Measurements from ENCODE around the gene CYP3A7. TPM values are rescaled to one million over a fixed set of nuclear protein-coding genes. Genes with fewer than 3 reads are reported as not detected.

CYP3A7 gene
- 0.14 and 0.46 TPM in 2 replicates for total RNA-seq

GRCh38 chr7:99734987-99735386 is at the start of gene CYP3A7:
TSS of gene CYP3A7 (minus strand) at chr7:99735196. CDS start at chr7:99735093, 103 bp downstream.

GRCh38 chr7:99784007-99784406 is 49.0 kb upstream of the CYP3A7 start, which contains the start of gene CYP3A4:
TSS of gene CYP3A4 (minus strand) at chr7:99784184. CDS start at chr7:99784081, 103 bp downstream.

GRCh38 chr7:99679400-99680191 is 55.4 kb downstream of the CYP3A7 start, which contains the start of gene CYP3A5:
TSS of gene CYP3A5 (minus strand) at chr7:99679996. CDS start at chr7:99679896, 100 bp downstream.

Other genes with a start within 250 kb of the CYP3A7 start
- 22.5 and 27.3 TPM in 2 replicates for gene ZNF394, start 234.9 kb downstream of the CYP3A7 start, total RNA-seq
- 10.8 and 12.1 TPM in 2 replicates for gene ZKSCAN5, start 230.5 kb downstream of the CYP3A7 start, total RNA-seq
- gene FAM200A, start 183.1 kb downstream of the CYP3A7 start, total RNA-seq: 5.3 and 5.5 TPM in 2 replicates
- gene ZNF655, start 176.6 kb downstream of the CYP3A7 start, total RNA-seq: 42.6 and 45.9 TPM in 2 replicates
- 0.46 and 1.1 TPM in 2 replicates for gene TMEM225B, start 136.9 kb downstream of the CYP3A7 start, total RNA-seq
- 7.5 and 11.5 TPM in 2 replicates for gene ZSCAN25, start 118.2 kb downstream of the CYP3A7 start, total RNA-seq
- gene CYP3A5, start 55.2 kb downstream of the CYP3A7 start, total RNA-seq: 0.28 and 0.37 TPM in 2 replicates
- not detected in 2 replicates for gene CYP3A4, start 49.0 kb upstream of the CYP3A7 start, total RNA-seq
- gene CYP3A43, start 92.8 kb upstream of the CYP3A7 start, total RNA-seq: not detected in 2 replicates
- gene OR2AE1, start 141.8 kb upstream of the CYP3A7 start, total RNA-seq: 0.18 and 0.43 TPM in 2 replicates
- 24.5 and 34.3 TPM in 2 replicates for gene TRIM4, start 184.3 kb upstream of the CYP3A7 start, total RNA-seq
- gene GJC3, start 194.4 kb upstream of the CYP3A7 start, total RNA-seq: under 0.01 and 0.09 TPM in 2 replicates
- gene AZGP1, start 240.8 kb upstream of the CYP3A7 start, total RNA-seq: 0.09 TPM in 1 of 2 replicates, not detected in the other